ENCODE measurements around the gene TEKT2. TPM values are rescaled to one million over a fixed set of nuclear protein-coding genes. Genes with fewer than 3 reads are reported as not detected.

Gene TEKT2
- total and polyA plus RNA-seq, 12 donors, result 0.18 to 4.0 (median 0.72) TPM; not detected in 4

GRCh38 chr1:36068866-36069265, 15.0 kb upstream of the TEKT2 start:
- Histone ChIP-seq H3K9me3 (replicated peaks in 1 of 3) (no peaks in the 10 kb centered on the region), H3K36me3 (replicated peaks in 1 of 2) (no peaks in the 10 kb centered on the region), H3K4me3 (no peak overlapping the region), H3K27ac (no peak overlapping the region), H3K4me1 (replicated peaks in 1 of 2) (no peaks in the 10 kb centered on the region), H3K27me3 (no peaks in the 10 kb centered on the region)
- no peak for DNase-seq
- TF ChIP-seq POLR2A (IDR thresholded peaks at IDR 0.05), result no peak
- TF ChIP-seq CTCF (IDR thresholded peaks at IDR 0.05), result no peak
- WGBS, 4 donors, result 91 to 95% (median 92%) methylated on average over 2 of the region's 2 CpGs
- intact Hi-C loops (cut with DNase I), result no loop called here

- Histone ChIP-seq H3K36me3 (replicated peaks in 1 of 2) (no peaks in the 10 kb centered on the region), H3K9me3 (replicated peaks in 1 of 3) (no peaks in the 10 kb centered on the region), H3K27me3 (no peaks in the 10 kb centered on the region), H3K27ac (no peak overlapping the region), H3K4me3 (no peak overlapping the region), H3K4me1 (replicated peaks in 1 of 2) (no peaks in the 10 kb centered on the region)
- WGBS, 4 donors, result 85 to 88% (median 86%) methylated on average over 2 of the region's 2 CpGs
- intact Hi-C loops (cut with DNase I), result no loop called here
- TF ChIP-seq CTCF (IDR thresholded peaks at IDR 0.05) (no peak), POLR2A (IDR thresholded peaks at IDR 0.05) (no peak)
- DNase-seq, result no peak
These were observed 13.5 kb upstream of the TEKT2 start for GRCh38 chr1:36070349-36070748.

- H3K4me3 ChIP-seq, result no peak overlapping the region
- no peak overlapping the region for H3K27ac ChIP-seq
- no peaks in the 10 kb centered on the region for H3K36me3 ChIP-seq (replicated peaks in 1 of 2)
- TF ChIP-seq CTCF (IDR thresholded peaks at IDR 0.05), result no peak
- TF ChIP-seq POLR2A (IDR thresholded peaks at IDR 0.05), result no peak
- 32 to 35% (median 34%) methylated on average over 4 of the region's 4 CpGs for WGBS, 4 donors
- H3K27me3 ChIP-seq, result no peaks in the 10 kb centered on the region
- intact Hi-C loops (cut with DNase I), result no loop called here
- no peaks in the 10 kb centered on the region for H3K9me3 ChIP-seq (replicated peaks in 1 of 3)
- peaks cover 0 to 5% of the 10 kb centered on the region in 2 donors for H3K4me1 ChIP-seq (replicated peaks in 1 of 2)
- DNase-seq, result peak in 2 of 7 donors; percentile 37 to 42
These were observed 6.8 kb upstream of the TEKT2 start for GRCh38 chr1:36076979-36077573.

- WGBS, 4 donors, result 72 to 80% (median 75%) methylated on average over 3 of the region's 3 CpGs
These were observed 3.7 kb upstream of the TEKT2 start for GRCh38 chr1:36080236-36080635.

More at GRCh38 chr1:36080236-36080635, 3.7 kb upstream of the TEKT2 start:
- Histone ChIP-seq H3K36me3 (replicated peaks in 1 of 2) (no peaks in the 10 kb centered on the region), H3K27ac (no peak overlapping the region), H3K9me3 (replicated peaks in 1 of 3) (no peaks in the 10 kb centered on the region), H3K4me1 (replicated peaks in 1 of 2) (peaks cover 0 to 16% of the 10 kb centered on the region in 2 donors), H3K4me3 (no peak overlapping the region), H3K27me3 (no peaks in the 10 kb centered on the region)
- intact Hi-C loops (cut with DNase I), result loop anchor here (10.0 kb wide), 3 partner anchors 155 to 225 kb away; partner anchors contain the start of gene AGO1 (in 1 of the 2)
- TF ChIP-seq CTCF (IDR thresholded peaks at IDR 0.05) (no peak), POLR2A (IDR thresholded peaks at IDR 0.05) (no peak)
- DNase-seq, result no peak
